MM.1S (cell line): Measurements from ENCODE around the gene OR7G2.

Experiments used
- EZH2 ChIP-seq: fragments of 300-600 bp; sonication (generic); optimal IDR thresholded peaks from 2 replicates; pipeline ENCODE3; 2017; ENCODE audit warnings: low read depth, mild to moderate bottlenecking, antibody characterized with exemption, low read length, mixed read lengths
- EZH2phosphoT487 ChIP-seq: fragments of 300-600 bp; sonication (generic); IDR thresholded peaks from 2 replicates; pipeline ENCODE4 v1.6.1; 2018; ENCODE audit warnings: antibody characterized with exemption, low read length
- TF ChIP-seq, protein P1 (sequence below): fragments of 300-600 bp; sonication (generic); IDR thresholded peaks from 2 replicates; pipeline ENCODE4 v1.5.1; 2016; ENCODE audit warnings: antibody characterized with exemption, low read length, mixed read lengths

GRCh38 chr19:9132422-9132821 is 25.1 kb upstream of the OR7G2 start:
- TF ChIP-seq, protein P1, sequence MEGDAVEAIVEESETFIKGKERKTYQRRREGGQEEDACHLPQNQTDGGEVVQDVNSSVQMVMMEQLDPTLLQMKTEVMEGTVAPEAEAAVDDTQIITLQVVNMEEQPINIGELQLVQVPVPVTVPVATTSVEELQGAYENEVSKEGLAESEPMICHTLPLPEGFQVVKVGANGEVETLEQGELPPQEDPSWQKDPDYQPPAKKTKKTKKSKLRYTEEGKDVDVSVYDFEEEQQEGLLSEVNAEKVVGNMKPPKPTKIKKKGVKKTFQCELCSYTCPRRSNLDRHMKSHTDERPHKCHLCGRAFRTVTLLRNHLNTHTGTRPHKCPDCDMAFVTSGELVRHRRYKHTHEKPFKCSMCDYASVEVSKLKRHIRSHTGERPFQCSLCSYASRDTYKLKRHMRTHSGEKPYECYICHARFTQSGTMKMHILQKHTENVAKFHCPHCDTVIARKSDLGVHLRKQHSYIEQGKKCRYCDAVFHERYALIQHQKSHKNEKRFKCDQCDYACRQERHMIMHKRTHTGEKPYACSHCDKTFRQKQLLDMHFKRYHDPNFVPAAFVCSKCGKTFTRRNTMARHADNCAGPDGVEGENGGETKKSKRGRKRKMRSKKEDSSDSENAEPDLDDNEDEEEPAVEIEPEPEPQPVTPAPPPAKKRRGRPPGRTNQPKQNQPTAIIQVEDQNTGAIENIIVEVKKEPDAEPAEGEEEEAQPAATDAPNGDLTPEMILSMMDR = no peak
- no peak for TF ChIP-seq EZH2
- TF ChIP-seq EZH2phosphoT487 = no peak
